GM18870 (cell line): ENCODE data around the gene CD244.
A peak's percentile ranks its signal among the peaks of the same experiment; 100 is the strongest.

Source experiments
- ATAC-seq: cut with Tn5 transposase; IDR thresholded peaks from one replicate; pipeline ENCODE4 v1.9.1; 2021; ENCODE audit warnings: moderate library complexity; ENCODE audit not compliant: unreplicated experiment

The CD244 gene

GRCh38 chr1:160814316-160814715, 48.4 kb downstream of the CD244 start:
- ATAC-seq: no peak

- no peak for ATAC-seq
Observed at GRCh38 chr1:160813215-160813614, 49.5 kb downstream of the CD244 start.

- ATAC-seq: no peak
Observed at GRCh38 chr1:160811147-160811546, 51.5 kb downstream of the CD244 start.

GRCh38 chr1:160810486-160810885, 52.2 kb downstream of the CD244 start:
- no peak for ATAC-seq

DNA sequence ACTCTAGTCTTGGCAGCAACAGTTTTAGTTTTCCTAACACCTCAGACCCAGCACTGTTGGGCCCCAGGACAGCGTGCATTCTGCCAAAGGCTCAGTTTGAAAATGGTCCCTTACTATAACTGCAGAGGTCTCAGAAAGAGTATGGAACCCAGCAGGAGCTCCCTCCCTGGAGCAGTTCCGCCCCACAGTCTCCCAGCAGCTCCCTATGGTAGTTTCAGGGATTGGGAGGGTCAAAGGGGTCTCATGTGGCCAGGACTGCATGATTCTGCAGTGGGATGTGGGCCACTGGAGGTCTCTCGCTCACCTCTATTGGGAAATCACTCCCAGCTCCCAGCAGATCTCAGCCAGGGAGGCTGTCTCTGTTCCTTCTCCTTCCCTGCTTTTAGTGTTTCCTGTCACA, 54.4 kb downstream of the CD244 start:
- no peak for ATAC-seq

DNA sequence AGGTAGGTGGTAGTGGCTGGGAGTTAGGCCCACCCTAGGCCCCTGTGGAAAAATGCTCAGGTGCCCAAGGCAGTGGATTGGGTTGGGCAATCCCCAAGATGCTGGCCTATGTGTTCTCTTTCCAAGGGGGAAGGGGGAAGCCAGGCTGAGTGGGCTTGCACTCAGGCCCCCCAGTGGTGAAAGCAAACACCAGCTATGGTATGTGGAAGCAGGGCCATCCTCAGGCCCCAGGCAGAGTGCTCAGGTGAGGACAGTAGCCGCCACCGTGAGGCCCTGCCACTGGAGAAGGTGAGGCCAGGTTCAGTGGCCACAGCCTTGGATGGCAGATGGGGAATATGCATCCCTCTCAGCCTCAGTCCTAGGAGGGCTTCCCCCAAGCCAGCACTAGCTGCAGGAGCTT, 54.9 kb downstream of the CD244 start:
- no peak for ATAC-seq

- ATAC-seq: no peak
Observed at GRCh38 chr1:160807247-160807646, 55.4 kb downstream of the CD244 start.

DNA sequence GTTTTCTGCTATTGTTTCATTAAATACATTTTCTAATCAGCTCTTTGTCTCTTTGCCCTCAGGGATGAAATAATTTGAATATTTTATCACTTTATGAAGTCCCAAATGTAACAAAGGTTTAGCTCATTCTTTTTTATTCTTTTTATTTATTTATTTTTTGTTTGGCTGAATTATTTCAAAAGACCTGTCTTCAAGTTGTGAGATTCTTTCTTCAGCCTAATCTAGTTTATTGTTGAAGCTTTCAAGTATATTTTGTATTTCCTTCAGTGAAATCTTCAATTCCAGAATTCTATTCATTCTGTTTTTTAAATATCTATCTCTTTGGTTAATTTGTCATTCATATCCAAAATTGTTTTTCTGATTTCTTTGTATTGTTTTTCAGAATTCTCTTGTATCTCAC, 55.9 kb downstream of the CD244 start:
- ATAC-seq: no peak

DNA sequence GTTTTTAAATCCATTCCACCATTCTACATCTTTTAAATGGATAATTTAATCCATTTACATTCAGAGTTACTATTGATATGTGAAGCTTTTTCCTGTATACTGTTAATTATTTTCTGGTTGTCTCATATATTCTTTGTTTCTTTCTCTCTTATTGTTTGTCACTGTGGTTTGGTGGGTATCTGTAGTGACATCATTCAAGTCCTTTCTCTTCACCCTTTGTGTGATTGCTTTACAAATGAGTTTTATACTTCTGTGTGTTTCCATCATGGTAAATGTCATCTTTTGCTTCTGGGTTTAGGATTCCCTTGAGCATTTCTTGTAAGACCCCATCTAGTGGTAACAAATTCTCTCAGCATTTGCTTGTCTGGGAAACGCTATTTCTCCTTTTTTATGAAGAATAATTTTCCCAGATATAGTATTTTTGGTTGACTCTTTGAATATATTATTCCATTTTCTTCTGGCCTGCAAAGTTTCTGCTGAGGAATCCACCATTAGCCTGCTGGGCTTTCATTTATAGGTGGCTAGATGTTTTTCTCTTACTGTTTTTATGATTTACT, 56.5 kb downstream of the CD244 start:
- no peak for ATAC-seq

DNA sequence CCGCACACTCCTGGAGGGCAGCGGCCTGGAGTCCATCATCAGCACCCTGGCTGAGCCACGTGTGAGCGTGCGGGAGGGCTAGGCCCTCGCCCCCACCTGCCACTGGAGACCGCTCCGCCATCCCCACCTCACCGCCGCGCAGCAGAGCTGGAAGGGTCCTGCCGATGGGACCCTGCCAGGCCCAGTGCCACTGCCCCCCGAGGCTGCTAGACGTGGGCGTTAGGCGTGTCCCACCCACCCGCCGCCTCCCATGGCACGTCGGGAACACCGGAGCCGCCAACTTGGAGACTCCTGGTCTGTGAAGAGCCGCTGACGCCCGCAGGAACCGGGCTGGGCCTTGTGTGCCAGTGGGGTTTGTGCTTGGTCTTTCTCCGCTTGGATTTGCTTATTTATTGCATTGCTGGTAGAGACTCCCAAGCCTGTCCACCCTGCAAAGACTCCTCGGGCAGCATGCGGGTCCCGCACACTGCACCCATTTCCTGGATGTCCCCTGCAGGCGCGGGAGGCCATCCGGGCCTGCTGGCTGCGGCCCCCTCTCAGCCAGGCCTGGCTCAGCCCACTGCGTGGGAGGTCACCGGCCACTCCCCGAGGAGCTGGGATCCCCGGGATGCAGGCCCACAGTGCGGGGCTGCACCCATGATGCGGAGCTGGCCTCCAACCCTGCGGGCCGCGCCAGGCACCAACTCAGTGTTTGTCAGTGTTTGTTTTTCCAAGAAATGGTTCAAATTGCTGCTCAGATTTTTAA, 60.7 kb downstream of the CD244 start:
- no peak for ATAC-seq

- no peak for ATAC-seq
Observed at GRCh38 chr1:160800645-160801408, 61.9 kb downstream of the CD244 start.

DNA sequence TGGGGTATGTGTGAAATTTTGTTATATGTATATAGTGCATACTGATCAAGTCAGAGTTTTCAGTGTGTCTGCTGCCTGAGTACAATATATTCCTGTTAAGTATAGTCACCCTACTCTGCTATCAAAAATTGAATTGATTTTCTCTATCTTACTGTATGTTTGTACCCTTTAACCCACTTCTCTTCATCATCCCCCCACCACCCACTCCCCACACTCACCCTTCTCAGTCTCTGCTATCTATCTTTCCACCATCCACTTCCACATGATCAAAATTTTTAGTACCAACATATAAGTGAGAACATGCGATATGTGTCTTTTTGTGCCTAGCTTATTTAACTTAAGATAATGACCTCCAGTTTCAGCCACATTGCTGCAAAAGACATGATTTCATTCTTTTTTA, 62.5 kb downstream of the CD244 start:
- ATAC-seq: no peak

- no peak for ATAC-seq
Observed at GRCh38 chr1:160799641-160800040, 63.0 kb downstream of the CD244 start.

DNA sequence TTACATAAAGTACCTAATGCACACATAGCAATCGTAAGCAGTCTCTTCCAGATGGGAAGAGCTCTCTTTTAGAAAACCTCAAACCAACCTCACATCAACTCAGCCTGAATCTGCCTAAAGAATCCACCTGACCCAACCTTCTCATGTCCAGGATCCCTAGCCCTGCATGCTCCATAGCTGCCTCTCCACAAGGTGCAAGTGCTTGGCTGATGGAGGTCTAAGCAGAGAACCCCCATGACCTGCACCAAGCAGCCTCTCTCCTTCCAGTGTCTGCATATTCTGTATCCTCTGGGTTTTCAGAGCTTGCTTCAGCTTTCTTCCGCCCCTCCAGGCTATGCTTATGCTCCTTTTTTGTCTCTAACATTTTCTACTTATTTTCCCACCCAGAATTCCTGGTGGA, 64.2 kb downstream of the CD244 start:
- no peak for ATAC-seq

- ATAC-seq: no peak
Observed at GRCh38 chr1:160797861-160798273, 64.8 kb downstream of the CD244 start.

GRCh38 chr1:160797271-160797709, 65.4 kb downstream of the CD244 start:
- no peak for ATAC-seq

DNA sequence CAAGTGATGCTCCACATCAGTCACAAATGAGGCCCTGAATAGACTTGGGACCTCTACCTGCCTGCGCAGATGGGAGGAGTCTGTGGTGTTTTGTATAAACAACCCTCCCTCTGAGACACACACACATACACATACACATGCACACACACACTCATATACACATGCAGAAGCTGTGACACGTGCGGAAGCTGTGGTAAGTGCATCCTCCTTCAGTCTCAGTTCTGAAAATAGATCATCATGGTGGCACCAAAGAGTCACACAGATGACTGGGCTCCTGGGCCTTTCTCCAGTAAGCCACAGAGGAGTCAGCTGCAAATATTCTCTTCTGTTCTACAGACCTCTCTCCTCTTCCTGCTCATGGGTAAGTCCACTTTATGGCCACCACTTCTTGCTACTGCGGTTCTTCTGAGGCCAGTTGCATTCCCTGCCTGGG, 66.7 kb downstream of the CD244 start, which contains the start of gene LY9:
Gene LY9 (plus strand): TSS at position 224 of the 433 bp plus-strand sequence. CDS start 14 bp downstream, at position 238.
- peak; percentile 79 for ATAC-seq

DNA sequence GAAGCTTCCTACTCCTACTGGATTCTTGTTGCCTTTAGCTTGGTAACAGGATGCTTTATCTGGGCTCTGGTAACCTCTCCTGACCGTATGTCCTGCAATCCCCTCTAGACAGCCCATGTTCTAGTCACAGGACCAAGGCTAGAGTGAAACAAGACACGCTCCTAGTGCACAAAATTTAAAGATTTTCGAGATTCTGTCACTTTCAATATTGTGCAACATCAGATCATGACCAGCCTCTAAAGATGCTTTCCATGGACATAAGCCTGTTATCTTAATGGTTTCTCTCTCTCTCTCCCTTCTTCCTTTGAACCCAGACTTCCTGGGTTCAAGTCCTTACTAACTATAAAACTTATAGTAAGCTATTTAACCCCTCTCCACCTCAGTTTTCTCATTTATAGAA, 68.3 kb downstream of the CD244 start:
- no peak for ATAC-seq

GRCh38 chr1:160789702-160790611, 72.7 kb downstream of the CD244 start:
- ATAC-seq: peak; percentile 79

DNA sequence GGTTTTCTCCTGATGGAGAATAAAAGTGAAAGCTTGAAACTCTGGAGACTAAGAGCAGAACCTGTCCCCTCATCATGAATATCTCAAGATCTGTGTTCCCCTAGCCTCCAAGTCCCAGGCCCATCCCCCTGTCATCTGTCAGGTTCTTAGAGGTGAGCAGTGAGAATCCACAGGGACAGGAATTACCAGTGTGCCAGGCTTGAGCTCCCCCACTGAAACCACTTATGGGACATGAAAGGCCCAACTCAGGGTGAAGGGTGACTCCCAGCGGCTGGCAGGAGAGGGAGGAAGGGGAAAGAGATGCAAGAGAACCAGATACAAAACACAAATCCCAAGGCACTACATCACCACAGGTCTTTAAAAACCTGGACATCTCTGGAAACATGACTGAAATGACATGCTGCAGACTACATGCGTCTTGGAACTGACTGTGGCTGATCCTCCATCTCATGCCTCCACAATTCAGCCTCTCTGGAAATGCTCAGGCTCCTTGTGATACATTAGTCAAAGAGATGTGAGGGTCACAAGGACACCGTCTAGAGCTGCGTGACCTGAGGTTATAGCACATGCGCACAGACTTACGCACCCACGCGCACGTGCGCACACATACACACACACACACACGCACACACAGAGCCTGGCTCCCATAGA, 73.5 kb downstream of the CD244 start:
- ATAC-seq: no peak
